Activated CD4-positive, alpha-beta T cell treated with anti-CD3 and anti-CD28 coated beads, Interleukin-2, amount 50 U/mL, for 24 hours (primary cell): Measurements from ENCODE around the gene INPP4B.

Experiments
- DNase-seq, 2 donors: peaks; one replicate each; pipeline ENCODE4 v3.0.0-alpha.2; 2020; ENCODE audit warnings: low read depth in 1 of 2, low spot score in 1 of 2

Gene INPP4B

GRCh38 chr4:142314247-142314646, 531.9 kb downstream of the INPP4B start:
- no peak for DNase-seq

- DNase-seq, result no peak
These were observed 533.7 kb downstream of the INPP4B start for GRCh38 chr4:142312391-142312790.

GRCh38 chr4:142311916-142312315, 534.2 kb downstream of the INPP4B start:
- DNase-seq, result no peak

GRCh38 chr4:142309772-142310171, 536.3 kb downstream of the INPP4B start:
- DNase-seq, result no peak

- no peak for DNase-seq
These were observed 538.2 kb downstream of the INPP4B start for GRCh38 chr4:142307857-142308256.

GRCh38 chr4:142297313-142297712, 548.8 kb downstream of the INPP4B start:
- no peak for DNase-seq

- no peak for DNase-seq
These were observed 552.6 kb downstream of the INPP4B start for GRCh38 chr4:142293536-142293935.

- no peak for DNase-seq
These were observed 553.9 kb downstream of the INPP4B start for GRCh38 chr4:142292231-142292630.

GRCh38 chr4:142291299-142292050, 554.6 kb downstream of the INPP4B start:
- no peak for DNase-seq

- DNase-seq, result no peak
These were observed 558.7 kb downstream of the INPP4B start for GRCh38 chr4:142287371-142287770.

- no peak for DNase-seq
These were observed 560.9 kb downstream of the INPP4B start for GRCh38 chr4:142285222-142285583.

GRCh38 chr4:142284402-142285221, 561.5 kb downstream of the INPP4B start:
- no peak for DNase-seq

- no peak for DNase-seq
These were observed 563.1 kb downstream of the INPP4B start for GRCh38 chr4:142282870-142283431.

GRCh38 chr4:142281999-142282398, 564.1 kb downstream of the INPP4B start:
- no peak for DNase-seq

- DNase-seq, result no peak
These were observed 567.4 kb downstream of the INPP4B start for GRCh38 chr4:142278663-142279062.

GRCh38 chr4:142278171-142278570, 567.9 kb downstream of the INPP4B start:
- DNase-seq, result no peak

- DNase-seq, result no peak
These were observed 572.0 kb downstream of the INPP4B start for GRCh38 chr4:142274137-142274536.

- no peak for DNase-seq
These were observed 573.6 kb downstream of the INPP4B start for GRCh38 chr4:142272452-142272851.

GRCh38 chr4:142271832-142272231, 574.3 kb downstream of the INPP4B start:
- no peak for DNase-seq

- no peak for DNase-seq
These were observed 579.0 kb downstream of the INPP4B start for GRCh38 chr4:142267101-142267500.

GRCh38 chr4:142265946-142266345, 580.2 kb downstream of the INPP4B start:
- DNase-seq, result no peak

GRCh38 chr4:142265536-142265935, 580.6 kb downstream of the INPP4B start:
- DNase-seq, result no peak
